SKM-1 (cell line): ENCODE measurements around the gene PLD1.

Experiments used
- DNase-seq: peaks from one replicate; lab custom pipeline; 2025; ENCODE audit not compliant: unreplicated experiment; lab: John Stamatoyannopoulos, UW

Gene PLD1

DNA sequence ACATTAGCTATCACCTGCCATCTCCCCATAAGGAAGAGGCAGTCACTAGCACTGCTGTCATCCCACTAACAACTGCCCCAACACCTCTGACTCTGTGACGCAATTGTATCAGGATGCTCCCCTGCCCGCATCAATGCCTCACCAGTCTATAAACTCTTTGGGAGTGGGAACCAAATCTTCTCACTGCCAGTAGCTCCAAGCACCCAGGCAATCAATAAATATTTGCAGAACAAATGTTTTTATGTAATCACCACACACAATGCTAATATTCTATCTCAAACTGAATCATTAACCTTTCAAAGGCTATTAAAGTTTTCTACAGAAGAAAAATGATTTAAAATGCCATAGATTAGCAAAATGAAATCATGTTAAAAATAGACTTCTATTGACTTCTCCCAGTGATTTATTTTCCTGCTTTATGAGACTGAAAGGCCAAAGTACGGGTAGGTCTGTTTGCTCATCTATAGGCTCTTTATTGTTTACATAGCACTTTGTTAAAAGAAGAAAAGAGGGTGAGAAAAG, 131.3 kb downstream of the PLD1 start:
- DNase-seq: no peak

DNA sequence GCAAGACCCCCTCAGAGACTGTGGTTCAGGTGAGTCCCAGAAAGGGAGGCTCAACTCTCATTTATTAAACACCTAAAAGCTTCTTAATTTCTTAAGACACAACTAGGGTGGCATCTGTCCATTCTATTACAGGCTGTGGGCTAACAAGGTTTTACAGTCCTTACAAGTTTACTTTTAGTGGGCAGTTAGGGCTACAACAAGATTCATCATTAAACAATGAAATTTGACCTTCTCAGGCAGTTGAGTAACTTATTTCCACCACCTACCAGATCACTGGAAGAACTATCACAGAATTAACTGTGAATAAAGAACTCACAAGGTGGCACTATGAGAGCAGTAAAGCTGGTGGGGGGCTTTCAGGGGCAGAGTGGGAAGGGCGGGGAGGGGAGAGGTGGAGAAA, 132.6 kb downstream of the PLD1 start:
- DNase-seq: no peak

DNA sequence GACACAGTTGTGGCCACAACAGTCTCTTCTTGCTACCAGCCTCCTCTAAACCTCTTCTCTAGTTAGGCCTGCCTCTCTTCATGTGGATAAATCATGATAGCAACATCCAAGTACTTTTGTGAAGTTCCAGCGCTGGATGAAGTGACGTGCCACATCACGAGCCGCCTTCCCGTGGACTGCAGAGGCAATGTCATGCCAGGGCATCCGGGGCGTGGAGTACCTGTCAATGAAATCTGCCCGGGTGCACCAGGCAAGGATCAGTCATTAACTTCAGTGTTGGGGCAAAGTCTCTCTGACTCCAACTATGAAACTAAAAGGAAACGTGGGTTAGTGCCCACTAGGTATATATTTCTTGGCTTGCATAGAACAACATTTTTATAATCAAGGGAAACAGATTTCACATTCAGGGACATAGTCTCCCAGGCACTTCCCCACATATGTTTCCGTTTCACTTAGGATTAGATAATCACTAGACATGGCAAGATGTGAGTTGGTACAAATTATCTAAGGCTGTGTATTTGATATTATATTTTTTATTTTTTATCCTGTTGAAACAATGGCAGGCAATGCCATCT, 133.6 kb downstream of the PLD1 start:
- DNase-seq: no peak

DNA sequence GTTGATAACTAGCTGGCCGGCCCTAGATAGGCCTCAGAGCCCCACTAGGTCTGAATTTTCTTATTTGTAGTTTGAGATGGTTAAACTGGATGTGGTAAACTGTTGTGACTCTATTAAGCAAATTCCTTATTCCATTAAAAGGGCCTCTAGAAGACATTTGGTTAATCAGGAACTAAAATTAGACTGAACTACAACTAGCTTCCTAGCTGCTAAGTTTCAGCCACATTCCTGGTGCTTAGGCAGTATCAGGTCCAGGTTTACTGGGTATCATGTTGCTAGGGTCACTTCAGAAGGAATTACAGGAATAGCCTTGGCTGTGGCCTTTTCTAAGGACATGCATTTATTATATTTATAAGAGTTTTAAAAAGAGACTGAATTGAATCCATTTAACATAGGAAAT, 136.3 kb downstream of the PLD1 start:
- no peak for DNase-seq

DNA sequence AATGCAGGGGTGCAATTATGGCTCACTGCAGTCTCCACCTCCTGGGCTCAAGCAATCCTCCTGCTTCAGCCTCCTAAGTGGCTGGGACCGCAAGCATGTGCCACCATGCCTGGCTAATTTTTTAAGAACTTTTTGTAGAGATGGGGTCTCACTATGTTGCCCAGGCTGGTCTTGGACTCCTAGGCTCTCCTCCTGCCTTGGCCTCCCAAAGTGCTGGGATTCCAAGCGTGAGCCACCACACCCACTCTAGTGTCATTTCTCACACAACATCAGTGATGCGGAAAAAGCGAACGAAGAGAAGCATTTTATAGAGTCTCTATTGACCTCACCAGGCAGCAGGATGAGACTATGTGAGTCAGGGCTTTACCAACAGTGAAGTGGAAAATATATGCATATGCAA, 137.7 kb downstream of the PLD1 start:
- no peak for DNase-seq

DNA sequence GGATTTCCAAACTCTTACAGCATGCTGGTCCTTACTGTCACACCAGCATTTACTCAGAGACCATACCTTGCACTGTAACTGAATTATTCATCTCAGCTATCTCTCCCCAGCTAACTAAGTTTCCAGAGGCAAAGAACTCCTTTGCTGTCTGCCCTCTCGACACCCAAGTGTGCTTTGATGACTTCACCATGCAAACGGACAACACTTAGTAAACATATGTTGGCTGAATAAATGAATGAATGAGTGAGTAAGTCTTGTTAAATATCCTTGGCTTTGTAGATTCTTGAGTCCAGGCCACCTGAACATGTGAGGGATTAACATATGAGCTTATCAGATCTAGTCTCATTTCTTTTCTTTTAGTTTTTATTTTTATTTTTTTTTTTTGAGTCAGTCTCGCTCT, 138.2 kb downstream of the PLD1 start:
- DNase-seq: no peak

DNA sequence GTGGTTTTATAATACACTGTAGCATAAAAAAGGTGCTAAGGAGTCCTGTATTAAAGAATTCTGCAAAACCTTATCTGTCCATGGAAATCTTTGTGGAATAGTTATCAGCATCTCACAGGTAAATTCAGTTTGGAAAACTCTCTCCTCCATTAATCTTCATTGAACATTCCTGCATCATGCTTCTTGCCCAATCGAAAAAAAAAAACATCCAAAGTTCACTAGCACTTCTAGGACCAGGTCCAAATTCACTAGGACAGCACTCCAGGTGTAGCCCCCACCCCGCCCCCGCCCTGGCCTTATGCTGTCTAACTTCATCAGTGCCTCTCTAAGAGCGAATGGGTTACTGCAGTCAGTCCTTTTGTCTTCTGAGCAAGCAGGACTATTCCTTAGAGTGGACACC, 138.6 kb downstream of the PLD1 start:
- no peak for DNase-seq

DNA sequence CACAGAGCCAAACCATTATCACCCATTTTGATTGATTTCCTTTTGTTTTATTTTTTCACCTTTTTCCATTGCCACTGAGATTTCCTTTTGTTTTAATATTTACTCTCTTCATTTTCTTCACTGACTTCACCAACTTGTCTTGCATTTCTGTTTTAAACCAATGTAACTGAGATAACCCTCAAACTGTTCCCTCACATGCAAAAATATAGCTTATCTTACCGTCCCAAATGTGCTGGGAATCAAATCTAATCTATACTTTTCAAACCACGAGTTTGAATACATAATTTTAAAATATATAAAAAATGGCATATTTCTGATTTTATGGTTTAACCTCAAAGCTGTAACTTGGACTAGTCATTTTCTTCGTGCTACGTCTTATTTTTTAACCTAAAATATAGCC, 143.8 kb downstream of the PLD1 start:
- no peak for DNase-seq

DNA sequence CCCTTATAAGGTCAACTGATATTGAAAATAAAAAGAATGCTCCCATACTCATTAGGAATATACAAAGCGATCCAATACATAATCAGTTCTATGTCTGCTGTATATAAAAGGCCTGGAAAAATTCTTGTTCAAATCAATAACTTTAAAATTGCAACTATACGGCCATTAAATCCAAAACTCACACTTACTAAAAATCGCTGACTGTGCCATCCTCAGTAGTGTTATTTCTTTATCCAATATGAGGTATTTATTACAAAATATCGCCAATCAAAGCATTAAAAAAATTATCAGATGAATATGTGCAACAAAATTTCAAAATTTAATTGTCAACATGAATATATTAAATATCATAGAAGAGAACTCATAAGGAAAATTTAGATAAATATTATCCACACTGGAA, 146.5 kb downstream of the PLD1 start:
- DNase-seq: no peak

DNA sequence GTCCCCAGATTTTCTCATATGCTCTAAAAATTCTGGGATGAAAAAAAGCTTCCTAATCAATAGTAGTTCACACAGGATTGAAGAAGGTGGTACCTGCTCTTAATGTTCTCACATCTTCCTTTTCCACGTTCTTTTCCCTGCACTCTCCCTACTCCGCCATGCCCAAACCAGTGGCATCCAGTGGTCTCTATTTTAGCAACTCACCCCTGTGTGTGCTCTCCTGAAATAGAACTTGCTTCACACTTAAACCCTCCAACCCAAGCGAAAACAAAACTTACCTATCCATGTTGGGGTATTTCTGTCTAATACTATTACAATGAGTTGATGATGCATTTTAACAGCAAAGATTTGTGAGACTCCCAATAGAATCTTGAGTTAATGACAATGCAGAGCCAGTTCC, 148.8 kb downstream of the PLD1 start:
- no peak for DNase-seq

DNA sequence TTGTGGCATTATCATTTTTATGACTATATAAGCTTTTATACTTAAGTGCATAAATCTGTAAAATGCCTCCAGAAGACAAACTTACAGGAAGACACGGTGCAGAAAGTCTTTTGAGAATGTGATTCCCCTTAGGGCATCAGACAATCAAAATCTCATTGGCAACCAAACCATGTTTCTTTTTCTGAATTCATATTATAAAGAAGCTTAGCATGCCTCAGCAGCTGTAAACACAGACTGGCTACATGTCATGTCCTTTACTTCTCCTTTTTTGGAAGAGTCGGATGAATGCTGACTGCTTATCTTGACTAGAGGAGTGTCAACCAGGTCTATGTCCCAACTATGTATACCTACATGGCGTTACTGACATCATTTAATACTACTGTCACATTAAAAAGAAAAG, 150.1 kb downstream of the PLD1 start:
- DNase-seq: no peak

DNA sequence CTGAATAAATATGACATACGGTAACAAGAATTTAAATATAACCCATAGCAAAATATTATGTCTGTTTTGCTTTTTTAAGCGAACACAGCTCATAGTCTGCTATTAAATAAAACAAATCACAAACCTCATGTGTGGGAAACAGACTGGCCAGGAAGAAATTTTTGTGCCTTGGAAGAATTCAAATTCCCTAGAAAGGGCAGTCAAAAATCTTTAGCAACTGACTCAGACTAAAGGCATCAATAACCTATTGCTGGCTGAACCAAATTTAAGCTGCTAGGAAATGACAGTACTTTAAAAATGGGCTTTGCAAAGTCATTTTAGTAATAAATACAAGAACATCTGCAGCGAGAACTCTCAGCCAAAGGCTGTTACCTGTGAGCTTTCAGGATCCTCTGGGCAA, 151.4 kb downstream of the PLD1 start:
- no peak for DNase-seq

DNA sequence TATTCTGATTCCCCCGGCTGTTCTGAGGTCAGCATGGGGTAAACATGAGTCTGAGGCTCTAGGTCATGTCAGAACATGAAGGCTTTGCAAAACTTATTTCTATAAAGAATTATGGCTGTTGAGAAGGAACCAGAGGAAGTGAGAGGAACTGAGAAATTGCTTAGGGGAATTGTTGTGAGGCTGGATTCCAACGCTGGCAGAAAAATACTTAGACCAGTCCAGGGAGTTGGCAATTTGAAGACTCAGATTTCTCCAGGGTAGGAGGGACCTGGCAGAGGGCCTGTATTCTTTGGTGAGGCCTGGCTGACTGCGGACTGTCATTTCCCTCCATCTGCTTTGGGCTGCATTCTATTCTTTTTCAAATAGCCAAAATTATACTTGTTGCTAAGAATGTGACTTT, 155.5 kb downstream of the PLD1 start:
- no peak for DNase-seq

DNA sequence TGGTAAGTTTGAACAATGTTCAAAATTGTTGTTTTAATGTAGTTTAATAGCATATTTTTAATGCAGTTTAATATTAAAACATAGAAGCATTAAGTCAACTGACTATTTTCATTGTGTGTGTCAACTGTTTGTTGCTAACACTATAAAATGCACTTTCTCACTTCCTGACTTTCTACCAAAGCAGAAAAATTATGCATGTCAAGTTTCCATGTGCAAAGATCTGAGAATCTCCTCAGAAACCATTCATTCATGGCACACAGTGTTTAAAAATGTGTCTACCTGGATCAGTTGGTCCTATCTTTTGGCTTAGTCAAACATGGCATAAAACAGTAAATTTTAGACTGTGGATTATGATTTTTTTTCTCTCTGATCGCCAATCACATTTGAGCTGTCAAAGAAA, 156.0 kb downstream of the PLD1 start:
- DNase-seq: no peak

DNA sequence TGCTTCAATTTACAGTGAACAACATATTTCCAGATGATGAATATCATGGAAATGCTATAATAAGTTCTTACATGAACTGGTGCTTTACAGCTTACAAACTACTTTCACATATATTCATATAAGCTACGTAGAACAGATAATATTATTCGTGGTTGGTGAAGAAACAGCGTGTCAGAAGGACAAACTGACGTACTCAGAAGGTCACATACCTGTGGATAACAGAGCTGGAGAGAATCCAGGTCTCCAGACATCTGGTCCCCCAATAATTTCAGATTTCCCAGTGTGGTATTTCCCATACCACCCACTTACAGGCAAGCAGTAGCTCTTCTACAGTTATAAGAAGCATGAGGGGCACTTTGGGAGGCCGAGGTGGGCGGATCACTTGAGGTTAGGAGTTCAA, 156.6 kb downstream of the PLD1 start:
- DNase-seq: no peak

DNA sequence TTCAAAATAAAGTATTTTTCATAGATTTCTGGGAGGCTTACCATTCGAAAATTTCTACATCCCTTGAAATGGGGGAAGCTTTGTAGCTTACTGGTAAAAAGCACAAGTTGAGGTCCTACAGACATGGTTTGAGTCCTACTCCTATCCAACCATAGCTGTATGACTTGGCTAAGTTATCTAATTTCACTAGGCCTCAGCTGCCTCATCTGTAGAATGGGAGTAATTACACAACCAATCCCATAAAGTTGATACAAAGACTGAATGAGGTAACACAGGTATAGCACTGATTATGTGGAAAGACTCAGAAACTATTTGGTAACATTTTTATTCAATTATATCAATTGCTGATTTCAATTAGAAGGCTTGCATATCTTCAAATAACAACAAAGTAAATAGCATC, 157.4 kb downstream of the PLD1 start:
- no peak for DNase-seq

DNA sequence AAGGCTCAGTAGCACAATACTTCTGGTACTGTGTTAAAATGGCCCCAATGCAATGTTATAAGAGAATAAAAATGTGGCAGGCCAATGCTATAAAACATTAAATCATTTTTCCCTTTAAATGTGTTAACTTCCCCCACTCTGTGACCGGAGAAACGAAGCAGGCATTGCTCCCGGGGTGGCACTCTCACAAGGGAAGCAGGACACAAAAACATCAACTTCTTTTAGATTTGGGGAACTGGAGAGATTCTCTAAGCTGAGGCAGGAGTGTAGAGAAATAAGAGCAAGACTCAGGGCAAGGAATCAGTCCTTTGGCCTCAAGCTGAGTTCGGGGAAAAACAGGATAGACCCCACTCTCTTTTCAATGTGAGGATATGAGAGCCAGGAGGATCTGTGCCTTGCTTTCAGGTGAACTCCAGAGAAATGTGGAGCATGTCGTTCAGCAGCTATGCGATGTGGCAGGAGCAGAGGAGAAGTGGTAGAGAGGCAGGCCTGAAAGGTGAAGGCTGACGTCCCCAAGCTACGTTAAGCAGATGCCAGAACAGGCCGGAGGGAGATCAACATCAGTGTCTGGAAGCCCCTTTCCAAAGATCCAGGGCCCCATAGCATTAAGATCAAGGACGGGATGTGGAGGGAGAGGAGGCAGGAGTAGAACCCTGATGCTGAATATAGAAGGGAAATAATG, 160.2 kb downstream of the PLD1 start:
- DNase-seq: no peak

DNA sequence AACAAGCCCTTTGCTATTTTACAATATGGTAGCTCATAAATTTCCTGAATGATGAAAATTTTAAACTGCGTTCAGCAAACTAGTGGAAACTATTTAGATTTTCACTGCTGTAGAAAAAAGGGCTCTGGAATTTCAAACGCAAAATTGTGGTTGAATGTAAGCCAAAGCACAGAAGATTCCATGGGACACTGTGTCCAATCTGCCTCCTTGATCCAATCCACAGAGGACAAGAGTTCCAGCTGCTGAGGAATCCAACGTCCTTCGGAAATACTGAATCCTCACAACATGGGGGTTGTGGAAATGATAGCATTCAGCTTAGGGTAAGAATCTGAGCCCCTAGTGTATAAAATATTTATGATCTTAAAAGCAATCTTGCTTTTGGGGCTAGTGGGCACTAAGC, 161.0 kb downstream of the PLD1 start:
- no peak for DNase-seq

DNA sequence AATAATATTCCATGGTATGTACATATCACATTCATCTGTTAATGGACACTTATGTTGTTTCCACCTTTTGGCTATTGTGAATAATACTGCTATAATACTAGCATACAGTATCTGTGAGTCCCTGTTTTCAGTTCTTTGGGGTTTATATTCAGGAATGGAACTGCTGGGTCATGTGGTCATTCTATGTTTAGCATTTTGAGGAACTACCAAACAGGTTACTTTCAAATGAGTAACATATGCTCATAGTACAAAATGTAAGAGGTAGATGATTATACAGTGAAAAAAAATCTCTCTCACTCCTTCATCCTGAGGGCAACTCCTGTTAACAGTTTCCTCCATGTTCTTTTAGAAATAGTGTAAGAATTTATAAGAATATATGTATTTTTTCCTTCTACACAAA, 162.2 kb downstream of the PLD1 start:
- no peak for DNase-seq

DNA sequence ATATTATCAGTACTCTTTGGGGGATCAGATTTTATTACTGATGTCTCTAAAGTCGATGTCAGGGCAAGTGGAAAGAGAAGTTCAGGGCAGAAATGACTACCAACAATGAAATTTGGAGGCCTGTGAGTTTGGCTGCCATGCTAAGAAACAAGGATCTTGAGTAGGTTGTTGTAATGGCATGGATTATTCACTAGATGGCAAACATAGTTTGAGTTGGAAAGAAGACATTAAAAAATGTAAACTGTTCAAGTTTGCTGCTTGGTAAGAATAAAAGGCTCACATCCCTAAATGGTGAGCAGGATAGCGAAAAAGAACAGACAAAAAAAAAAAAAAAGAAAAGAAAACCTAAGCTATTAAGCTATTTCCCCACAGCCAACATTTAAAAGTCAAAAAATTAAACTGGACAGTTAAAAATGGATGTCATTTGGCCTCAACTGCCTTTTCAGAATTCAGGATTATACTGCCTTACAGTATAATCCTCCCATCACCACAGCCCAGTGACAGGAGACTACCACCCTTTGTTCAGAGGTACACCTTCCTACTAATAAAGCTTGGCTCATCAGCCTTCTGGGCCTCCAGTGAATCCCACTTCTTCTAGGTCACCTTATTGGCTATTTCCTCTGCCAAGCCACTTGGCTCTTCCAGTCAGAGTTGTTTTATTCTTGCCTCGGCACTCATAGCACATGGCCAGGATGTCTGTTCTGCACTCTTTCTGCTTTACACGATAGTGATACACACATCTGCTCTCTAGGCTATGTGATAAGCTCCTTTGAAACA, 163.7 kb downstream of the PLD1 start:
- no peak for DNase-seq

DNA sequence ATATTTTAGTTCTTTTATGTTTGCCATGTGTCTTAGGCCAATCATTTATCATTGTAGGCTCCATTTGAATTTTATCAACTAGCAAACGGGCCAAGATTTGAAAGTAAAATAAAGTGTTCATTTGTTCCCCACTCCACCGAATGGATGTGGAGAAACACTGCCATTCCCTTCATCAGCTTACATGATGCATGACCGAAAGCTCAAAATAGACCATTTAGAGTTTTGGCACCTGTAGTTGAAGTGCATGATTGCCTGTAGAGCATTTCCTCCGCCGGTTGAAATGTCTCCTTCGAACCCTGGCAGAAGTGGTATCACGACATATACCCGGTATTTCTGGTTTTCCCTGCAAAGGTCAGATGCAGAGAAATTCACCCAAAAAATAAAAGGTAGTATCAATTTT, 165.6 kb downstream of the PLD1 start:
- no peak for DNase-seq

DNA sequence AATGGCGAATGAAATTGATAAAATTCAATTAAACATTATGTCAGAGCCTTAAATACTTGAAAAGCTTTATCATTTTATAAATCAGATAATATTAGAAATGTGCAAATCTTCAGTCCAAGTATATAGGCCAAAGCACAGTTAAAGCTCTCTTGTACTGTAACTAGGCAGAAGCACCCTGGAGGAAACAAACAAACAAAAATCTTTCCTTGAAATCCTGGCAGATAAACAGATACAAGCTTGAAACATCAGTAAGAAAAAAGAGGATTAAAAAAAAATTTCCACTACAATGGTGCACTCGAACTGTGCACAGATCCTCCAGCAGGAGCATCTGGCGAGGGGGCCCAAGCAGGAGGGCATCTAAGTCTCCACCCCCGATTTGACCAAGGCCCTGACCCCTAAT, 166.6 kb downstream of the PLD1 start:
- no peak for DNase-seq
